Adrenal gland (tissue), 12 donors: ENCODE results near the gene TEKT3. TPM values are rescaled to one million over a fixed set of nuclear protein-coding genes. Genes with fewer than 3 reads are reported as not detected.

Experiments
- DNase-seq, 7 donors: peaks; one replicate each; pipeline ENCODE4 v3.0.0-alpha.2; 2019 to 2020
- H3K27ac ChIP-seq, 5 donors: fragments of 200-600 bp; sonication (generic) in 4 of 5; 1 replicate in 3 of 5; 2 replicates in 2 of 5; pipeline versions ENCODE4 v1.5.1 to v1.8.0; 2016 to 2020; ENCODE audit warnings: mild to moderate bottlenecking in 1 of 5
- H3K27me3 ChIP-seq: fragments of 200-600 bp; 2 replicates; pipeline ENCODE4 v1.8.0; 2021
- H3K36me3 ChIP-seq, 2 donors: fragments of 200-600 bp; replicated peaks in 1 of 2; 1 replicate in 1 of 2; 2 replicates in 1 of 2; pipeline versions ENCODE4 v1.5.1 to v1.8.0; 2018 to 2022
- H3K4me1 ChIP-seq, 2 donors: fragments of 200-600 bp; replicated peaks in 1 of 2; 1 replicate in 1 of 2; 2 replicates in 1 of 2; pipeline versions ENCODE4 v1.5.1 to v1.8.0; 2018 to 2021
- H3K4me3 ChIP-seq, 4 donors: fragments of 200-600 bp; sonication (generic) in 3 of 4; one replicate each; pipeline ENCODE4 v1.5.1; 2016 to 2018
- H3K9me3 ChIP-seq, 3 donors: fragments of 200-600 bp; sonication (generic) in 1 of 3; replicated peaks in 1 of 3; 1 replicate in 2 of 3; 2 replicates in 1 of 3; pipeline versions ENCODE4 v1.5.1 to v1.8.0; 2016 to 2021
- POLR2A ChIP-seq, 2 donors: fragments of 450-650 bp; IDR thresholded peaks; one replicate each; pipeline ENCODE4 v1.6.1; 2017; ENCODE audit warnings: antibody characterized with exemption in 2 of 2, mild to moderate bottlenecking in 2 of 2, moderate library complexity in 1 of 2
- WGBS, 4 donors: extraction: QIAGEN DNeasy Blood & Tissue Kit in 2 of 4; methylation state at CpG; one replicate each; pipeline versions ENCODE4 v1.1.5 to v1.1.7; 2013 to 2017; 5-methylcytosine and 5-hydroxymethylcytosine counted together
- intact Hi-C, 2 donors: fragments of 100-400 bp; cut with DNase I; formaldehyde crosslinking; loops; one replicate each; pipeline versions ENCODE4 v1.14.1 to v1.15.0; 2022 to 2023
- polyA plus RNA-seq, 3 donors: library from polyadenylated mRNA; stranded (reverse); fragments of 200-250 nt in 2 of 3; fragments of 350-450 nt in 1 of 3; fragmentation: Illumina TruSeq in 1 of 3; extraction: RNeasy Lipid Tissue Mini Kit (QIAGEN cat#74804) in 1 of 3; gene quantifications; one replicate each; pipeline ENCODE4 v1.2.3, GENCODE V29; 2013 to 2014
- total RNA-seq, 9 donors: library from RNA; depleted of rRNA in 4 of 9; stranded (reverse); fragments of >200 nt in 4 of 9; fragments of 120-200 nt in 1 of 9; fragmentation: NEBNext Ultra II Directional in 1 of 9; extraction: Animal tissue kit (Norgen Biotek cat#: 25700) in 1 of 9; gene quantifications; one replicate each; pipeline versions ENCODE4 v1.1.0 to v1.2.4, GENCODE V29; 2013 to 2023
- TF ChIP-seq, protein P1 (sequence below), 6 experiments: fragments of 450-650 bp in 4 of 6; fragments of 200-600 bp in 2 of 6; sonication (generic) in 1 of 6; IDR thresholded peaks; 1 replicate in 5 of 6; 2 replicates in 1 of 6; pipeline versions ENCODE4 v1.5.1 to v1.8.0; 2016 to 2021; ENCODE audit warnings: antibody characterized with exemption in 6 of 6, mild to moderate bottlenecking in 2 of 6, moderate library complexity in 1 of 6
- donor health status: healthy with polysubstance abuse.
- donor health status: Bipolar disorder and iron deficiency.
- donor health status: DM: yes; HTN: yes; CAD: no.
- donor health status: DM: no; HTN: no; CAD: no.
- donor health status: DM: no; HTN: no; CAD: no.
- donor health status: DM: yes; HTN: yes; CAD: no.

The TEKT3 gene
- total and polyA plus RNA-seq, 12 donors = 0.39 to 5.5 (median 1.2) TPM; not detected in 2

GRCh38 chr17:15348021-15348420 lies 6.6 kb upstream of the TEKT3 start:
- intact Hi-C loops = no loop called here
- DNase-seq = peak in 2 of 7 donors; percentile 20 to 26
- Histone ChIP-seq H3K36me3 (no peaks in the 10 kb centered on the region), H3K27me3 (peaks cover 4% of the 10 kb centered on the region), H3K27ac (no peak overlapping the region), H3K4me3 (no peak overlapping the region), H3K4me1 (peaks cover 0 to 4% of the 10 kb centered on the region in 2 donors), H3K9me3 (no peaks in the 10 kb centered on the region)
- no peak for TF ChIP-seq POLR2A (IDR thresholded peaks at IDR 0.05)
- TF ChIP-seq, protein P1, sequence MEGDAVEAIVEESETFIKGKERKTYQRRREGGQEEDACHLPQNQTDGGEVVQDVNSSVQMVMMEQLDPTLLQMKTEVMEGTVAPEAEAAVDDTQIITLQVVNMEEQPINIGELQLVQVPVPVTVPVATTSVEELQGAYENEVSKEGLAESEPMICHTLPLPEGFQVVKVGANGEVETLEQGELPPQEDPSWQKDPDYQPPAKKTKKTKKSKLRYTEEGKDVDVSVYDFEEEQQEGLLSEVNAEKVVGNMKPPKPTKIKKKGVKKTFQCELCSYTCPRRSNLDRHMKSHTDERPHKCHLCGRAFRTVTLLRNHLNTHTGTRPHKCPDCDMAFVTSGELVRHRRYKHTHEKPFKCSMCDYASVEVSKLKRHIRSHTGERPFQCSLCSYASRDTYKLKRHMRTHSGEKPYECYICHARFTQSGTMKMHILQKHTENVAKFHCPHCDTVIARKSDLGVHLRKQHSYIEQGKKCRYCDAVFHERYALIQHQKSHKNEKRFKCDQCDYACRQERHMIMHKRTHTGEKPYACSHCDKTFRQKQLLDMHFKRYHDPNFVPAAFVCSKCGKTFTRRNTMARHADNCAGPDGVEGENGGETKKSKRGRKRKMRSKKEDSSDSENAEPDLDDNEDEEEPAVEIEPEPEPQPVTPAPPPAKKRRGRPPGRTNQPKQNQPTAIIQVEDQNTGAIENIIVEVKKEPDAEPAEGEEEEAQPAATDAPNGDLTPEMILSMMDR (IDR thresholded peaks at IDR 0.05) = no peak
- WGBS, 4 donors = 30 to 50% (median 44%) methylated on average over 4 of the region's 4 CpGs

DNA sequence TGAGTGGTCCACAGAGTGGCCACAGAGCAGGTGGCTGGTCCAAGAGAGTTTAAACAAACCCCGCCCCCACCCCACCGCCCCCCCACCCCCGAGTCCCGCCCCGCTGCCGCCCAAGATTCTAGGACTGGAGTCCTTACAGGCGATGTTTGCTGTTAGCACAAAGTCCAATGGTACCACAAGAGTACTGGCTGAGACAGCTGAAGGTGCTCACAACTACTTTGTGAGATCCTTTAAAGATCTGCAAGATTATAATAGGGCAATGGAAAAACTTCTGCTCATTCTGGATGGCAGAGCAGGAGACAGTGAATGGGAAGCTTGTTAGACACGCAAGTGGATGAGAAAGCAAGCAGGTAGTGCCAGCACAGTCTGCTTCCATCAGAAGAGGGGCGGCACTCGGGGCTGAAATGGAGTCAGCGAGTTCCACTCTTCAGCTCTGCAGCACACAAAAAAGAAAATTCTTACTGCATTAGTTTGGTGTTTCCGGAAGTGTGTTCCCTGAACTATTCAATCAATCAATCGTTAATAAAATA lies 4.7 kb upstream of the TEKT3 start:
- Histone ChIP-seq H3K27me3 (peaks cover 7% of the 10 kb centered on the region), H3K4me3 (no peak overlapping the region), H3K27ac (no peak overlapping the region), H3K9me3 (no peaks in the 10 kb centered on the region), H3K4me1 (peaks cover 0 to 8% of the 10 kb centered on the region in 2 donors), H3K36me3 (no peaks in the 10 kb centered on the region)
- WGBS, 4 donors = 69 to 82% (median 73%) methylated on average over 12 to 13 of the region's 13 CpGs
- intact Hi-C loops = no loop called here
- no peak for TF ChIP-seq POLR2A (IDR thresholded peaks at IDR 0.05)
- TF ChIP-seq, protein P1 (IDR thresholded peaks at IDR 0.05) = no peak
- DNase-seq = no peak

DNA sequence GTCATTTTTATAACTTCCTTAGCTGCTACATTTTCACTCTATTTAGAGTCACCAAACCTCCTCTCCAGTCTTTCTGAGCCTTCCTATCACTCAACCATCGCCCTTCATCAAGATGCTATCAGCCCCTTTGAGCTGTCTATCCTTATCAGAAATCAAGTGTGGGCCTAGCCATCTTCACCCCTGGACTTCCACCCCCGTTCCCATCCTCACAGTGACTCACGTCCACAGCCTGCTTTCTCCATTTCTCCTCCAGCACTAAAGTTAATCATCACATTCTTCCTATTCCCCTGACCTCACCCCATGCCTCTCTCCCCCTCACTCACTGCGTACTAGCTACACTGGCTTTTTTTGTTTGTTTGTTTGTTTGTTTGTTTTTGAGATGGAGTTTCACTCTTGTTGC lies 2.4 kb upstream of the TEKT3 start:
- Histone ChIP-seq H3K36me3 (no peaks in the 10 kb centered on the region), H3K4me1 (peaks cover 0 to 12% of the 10 kb centered on the region in 2 donors), H3K4me3 (no peak overlapping the region), H3K27ac (no peak overlapping the region), H3K9me3 (no peaks in the 10 kb centered on the region), H3K27me3 (peaks cover 13% of the 10 kb centered on the region)
- intact Hi-C loops = no loop called here
- DNase-seq = no peak
- WGBS, 4 donors = 69 to 71% (median 70%) methylated on average over 4 of the region's 4 CpGs
- no peak for TF ChIP-seq POLR2A (IDR thresholded peaks at IDR 0.05)
- TF ChIP-seq, protein P1 (IDR thresholded peaks at IDR 0.05) = no peak

DNA sequence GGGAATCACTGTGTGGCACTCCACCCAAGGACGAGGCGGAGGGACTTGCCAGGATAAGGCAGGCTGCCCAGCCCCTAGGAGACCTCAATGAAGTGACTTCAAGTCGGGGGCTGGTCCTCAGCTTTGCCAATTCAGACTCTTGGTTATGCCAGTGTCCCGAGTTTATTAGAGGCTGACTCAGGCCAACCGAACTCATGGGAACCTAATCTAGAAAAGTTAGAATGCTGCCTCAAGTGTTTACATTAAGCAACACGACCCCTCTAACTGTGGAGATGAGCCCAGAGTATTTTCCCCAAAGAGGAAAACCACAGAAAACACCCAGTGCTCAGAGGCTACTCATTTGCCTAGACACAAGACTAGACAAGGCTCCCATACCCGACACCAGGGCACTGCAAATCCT lies 1.1 kb upstream of the TEKT3 start:
- Histone ChIP-seq H3K27ac (no peak overlapping the region), H3K4me1 (peaks cover 0 to 12% of the 10 kb centered on the region in 2 donors), H3K36me3 (no peaks in the 10 kb centered on the region), H3K4me3 (no peak overlapping the region), H3K27me3 (peaks cover 13% of the 10 kb centered on the region), H3K9me3 (no peaks in the 10 kb centered on the region)
- 66 to 72% (median 70%) methylated on average over 6 to 7 of the region's 7 CpGs for WGBS, 4 donors
- DNase-seq = no peak
- intact Hi-C loops = no loop called here
- no peak for TF ChIP-seq POLR2A (IDR thresholded peaks at IDR 0.05)
- TF ChIP-seq, protein P1 (IDR thresholded peaks at IDR 0.05) = no peak
